Esophagus squamous epithelium (tissue), 5 donors: ENCODE data around the gene ELMO2. TPM values are rescaled to one million over a fixed set of nuclear protein-coding genes. Genes with fewer than 3 reads are reported as not detected.
A peak's percentile ranks its signal among the peaks of the same experiment; 100 is the strongest.

ENCODE experiments used
- DNase-seq: peaks from one replicate; lab custom pipeline; 2025; lab: John Stamatoyannopoulos, UW
- H3K27ac ChIP-seq, 4 donors: fragments of 200-600 bp; sonication (generic); one replicate each; pipeline ENCODE4 v1.5.1; 2016 to 2019; ENCODE audit warnings: mild to moderate bottlenecking in 1 of 4
- H3K27me3 ChIP-seq, 4 donors: fragments of 200-600 bp; sonication (generic); 1 replicate in 3 of 4; 2 replicates in 1 of 4; pipeline versions ENCODE4 v1.5.1 to v1.6.0; 2017 to 2021; ENCODE audit warnings: antibody characterized with exemption in 1 of 4
- H3K36me3 ChIP-seq, 3 donors: fragments of 200-600 bp; sonication (generic); one replicate each; pipeline ENCODE4 v1.5.1; 2016 to 2019
- H3K4me1 ChIP-seq, 3 donors: fragments of 200-600 bp; sonication (generic); one replicate each; pipeline ENCODE4 v1.5.1; 2017 to 2019
- H3K4me3 ChIP-seq, 4 donors: fragments of 200-600 bp; sonication (generic); 1 replicate in 3 of 4; 2 replicates in 1 of 4; pipeline ENCODE4 v1.5.1; 2016 to 2019; ENCODE audit warnings: mild to moderate bottlenecking in 2 of 4, moderate library complexity in 1 of 4
- H3K9me3 ChIP-seq, 3 donors: fragments of 200-600 bp; sonication (generic); one replicate each; pipeline ENCODE4 v1.5.1; 2016 to 2019
- CTCF ChIP-seq, 6 experiments: fragments of 450-650 bp in 4 of 6; fragments of 200-600 bp in 2 of 6; sonication (generic) in 2 of 6; IDR thresholded peaks; one replicate each; pipeline ENCODE4 v1.5.1; 2016 to 2019; ENCODE audit warnings: antibody characterized with exemption in 6 of 6, mild to moderate bottlenecking in 4 of 6, moderate library complexity in 4 of 6
- POLR2A ChIP-seq, 4 donors: fragments of 450-650 bp; IDR thresholded peaks; one replicate each; pipeline ENCODE4 v1.6.1; 2017; ENCODE audit warnings: antibody characterized with exemption in 4 of 4, mild to moderate bottlenecking in 4 of 4, moderate library complexity in 3 of 4
- WGBS, 2 donors: methylation state at CpG; one replicate each; pipeline ENCODE4 v1.1.5; 2018; 5-methylcytosine and 5-hydroxymethylcytosine counted together
- intact Hi-C: fragments of 100-400 bp; cut with DNase I; formaldehyde crosslinking; loops from one replicate; pipeline ENCODE4 v1.15.0; 2022
- total RNA-seq, 4 donors: library from RNA; depleted of rRNA; stranded (reverse); fragments of >200 nt; gene quantifications; one replicate each; pipeline ENCODE4 v1.1.0, GENCODE V29; 2016
- donor health status: DM: yes; HTN: yes; CAD: no.

ELMO2 gene
- total RNA-seq, 4 donors from 2014 or later = 27.5 to 38.0 (median 37.0) TPM

GRCh38 chr20:46324960-46325703 lies 81.3 kb downstream of the ELMO2 start:
- TF ChIP-seq POLR2A (IDR thresholded peaks at IDR 0.05) (no peak), CTCF (IDR thresholded peaks at IDR 0.05) (peak in 3 of 6 experiments; percentile 18 to 49 (median 25))
- Histone ChIP-seq H3K27me3 (peaks cover 0 to 95% (median 2%) of the 10 kb centered on the region in 4 donors), H3K4me1 (peaks cover 0 to 24% (median 0%) of the 10 kb centered on the region in 3 donors), H3K4me3 (no peak overlapping the region), H3K9me3 (no peaks in the 10 kb centered on the region), H3K36me3 (no peaks in the 10 kb centered on the region), H3K27ac (no peak overlapping the region)
- 36 to 38% methylated on average over 6 of the region's 6 CpGs for WGBS, 2 donors
- intact Hi-C loops = no loop called here
- no peak for DNase-seq

- WGBS, 2 donors = 31 to 50% methylated on average over 7 of the region's 7 CpGs
- TF ChIP-seq POLR2A (IDR thresholded peaks at IDR 0.05) (no peak), CTCF (IDR thresholded peaks at IDR 0.05) (no peak)
- Histone ChIP-seq H3K36me3 (no peaks in the 10 kb centered on the region), H3K27ac (no peak overlapping the region), H3K27me3 (peaks cover 0 to 93% (median 0%) of the 10 kb centered on the region in 4 donors), H3K4me1 (peaks cover 0 to 16% (median 0%) of the 10 kb centered on the region in 3 donors), H3K4me3 (no peak overlapping the region), H3K9me3 (no peaks in the 10 kb centered on the region)
- intact Hi-C loops = no loop called here
- no peak for DNase-seq
Observed at GRCh38 chr20:46324379-46324778, 82.0 kb downstream of the ELMO2 start.

- H3K4me1 ChIP-seq = peaks cover 0 to 16% (median 0%) of the 10 kb centered on the region in 3 donors
- H3K27ac ChIP-seq = no peak overlapping the region
- intact Hi-C loops = no loop called here
- no peak for TF ChIP-seq POLR2A (IDR thresholded peaks at IDR 0.05)
- no peak for TF ChIP-seq CTCF (IDR thresholded peaks at IDR 0.05)
- 43 to 60% methylated on average over 4 to 10 of the region's 10 CpGs for WGBS, 2 donors
- H3K9me3 ChIP-seq = no peaks in the 10 kb centered on the region
- H3K4me3 ChIP-seq = no peak overlapping the region
- no peak for DNase-seq
- H3K36me3 ChIP-seq = no peaks in the 10 kb centered on the region
- peaks cover 0 to 90% (median 0%) of the 10 kb centered on the region in 4 donors for H3K27me3 ChIP-seq
Observed at GRCh38 chr20:46323557-46323956, 82.9 kb downstream of the ELMO2 start.

- WGBS, 2 donors = 50 to 53% methylated on average over 8 of the region's 8 CpGs
- H3K36me3 ChIP-seq = no peaks in the 10 kb centered on the region
- H3K4me1 ChIP-seq = peaks cover 0 to 19% (median 0%) of the 10 kb centered on the region in 3 donors
- DNase-seq = no peak
- TF ChIP-seq CTCF (IDR thresholded peaks at IDR 0.05) = no peak
- TF ChIP-seq POLR2A (IDR thresholded peaks at IDR 0.05) = no peak
- intact Hi-C loops = no loop called here
- H3K9me3 ChIP-seq = no peaks in the 10 kb centered on the region
- H3K27ac ChIP-seq = no peak overlapping the region
- H3K27me3 ChIP-seq = peaks cover 0 to 90% (median 1%) of the 10 kb centered on the region in 4 donors
- no peak overlapping the region for H3K4me3 ChIP-seq
Observed at GRCh38 chr20:46322641-46323040, 83.8 kb downstream of the ELMO2 start.

- Histone ChIP-seq H3K27ac (no peak overlapping the region), H3K4me3 (no peak overlapping the region), H3K4me1 (peaks cover 0 to 33% (median under 1%) of the 10 kb centered on the region in 3 donors), H3K36me3 (no peaks in the 10 kb centered on the region), H3K9me3 (no peaks in the 10 kb centered on the region), H3K27me3 (peaks cover 0 to 93% (median 9%) of the 10 kb centered on the region in 4 donors)
- 33 to 54% methylated on average over 2 of the region's 7 CpGs for WGBS, 2 donors
- DNase-seq = no peak
- no peak for TF ChIP-seq CTCF (IDR thresholded peaks at IDR 0.05)
- no peak for TF ChIP-seq POLR2A (IDR thresholded peaks at IDR 0.05)
- intact Hi-C loops = no loop called here
Observed at GRCh38 chr20:46317685-46318177, 88.7 kb downstream of the ELMO2 start.
